ENCODE data around the gene MRPL43.

GRCh38 chr10:101001659-101002035 is 14.3 kb upstream of the MRPL43 start:
- TF ChIP-seq CTCF (IDR thresholded peaks at IDR 0.05) (peak in 1 of 3 experiments; percentile 11), POLR2A (IDR thresholded peaks at IDR 0.05) (no peak), POLR2AphosphoS5 (IDR thresholded peaks at IDR 0.05; ENCODE audit: insufficient read depth in 1 of 2, low read depth in 1 of 2) (no peak)

All from vagina (tissue), 2 donors.